ENCODE measurements around the gene HCFC1R1.

The HCFC1R1 gene

GRCh38 chr16:3035289-3035971 is 11.7 kb upstream of the HCFC1R1 start:
- TF ChIP-seq POLR2A (IDR thresholded peaks at IDR 0.05; ENCODE audit: low read depth, low read length) = no peak
- FAIRE-seq (no peak), DNase-seq (ENCODE audit: insufficient read length, low spot score) (no peak)

DNA sequence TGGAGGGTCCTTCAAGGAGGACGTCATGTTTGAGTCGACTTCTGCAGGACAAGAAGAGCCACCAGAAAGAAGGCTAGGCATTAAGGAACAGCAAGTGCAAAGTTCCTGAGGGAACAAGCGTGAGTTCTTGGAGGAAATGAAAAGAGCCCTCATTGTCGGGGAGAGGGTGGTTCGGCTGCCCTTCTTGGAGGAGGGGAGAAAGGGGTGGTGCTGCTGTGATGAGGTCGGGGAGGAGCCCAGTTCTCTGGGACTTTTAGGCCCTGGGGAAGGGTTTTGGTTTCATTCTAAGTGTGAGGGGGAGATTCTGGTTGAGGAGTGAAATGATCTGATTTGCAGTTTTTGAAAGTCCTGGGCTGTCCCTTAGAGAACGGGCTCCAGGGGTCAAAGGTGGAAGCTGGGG is 8.9 kb upstream of the HCFC1R1 start:
- TF ChIP-seq POLR2A (IDR thresholded peaks at IDR 0.05; ENCODE audit: low read depth, low read length) = no peak
- DNase-seq (ENCODE audit: insufficient read length, low spot score) (no peak), FAIRE-seq (no peak)

- TF ChIP-seq POLR2A (IDR thresholded peaks at IDR 0.05; ENCODE audit: low read depth, low read length) = no peak
- DNase-seq (ENCODE audit: insufficient read length, low spot score) (no peak), FAIRE-seq (no peak)
These were observed 6.8 kb upstream of the HCFC1R1 start for GRCh38 chr16:3030222-3031212.

DNA sequence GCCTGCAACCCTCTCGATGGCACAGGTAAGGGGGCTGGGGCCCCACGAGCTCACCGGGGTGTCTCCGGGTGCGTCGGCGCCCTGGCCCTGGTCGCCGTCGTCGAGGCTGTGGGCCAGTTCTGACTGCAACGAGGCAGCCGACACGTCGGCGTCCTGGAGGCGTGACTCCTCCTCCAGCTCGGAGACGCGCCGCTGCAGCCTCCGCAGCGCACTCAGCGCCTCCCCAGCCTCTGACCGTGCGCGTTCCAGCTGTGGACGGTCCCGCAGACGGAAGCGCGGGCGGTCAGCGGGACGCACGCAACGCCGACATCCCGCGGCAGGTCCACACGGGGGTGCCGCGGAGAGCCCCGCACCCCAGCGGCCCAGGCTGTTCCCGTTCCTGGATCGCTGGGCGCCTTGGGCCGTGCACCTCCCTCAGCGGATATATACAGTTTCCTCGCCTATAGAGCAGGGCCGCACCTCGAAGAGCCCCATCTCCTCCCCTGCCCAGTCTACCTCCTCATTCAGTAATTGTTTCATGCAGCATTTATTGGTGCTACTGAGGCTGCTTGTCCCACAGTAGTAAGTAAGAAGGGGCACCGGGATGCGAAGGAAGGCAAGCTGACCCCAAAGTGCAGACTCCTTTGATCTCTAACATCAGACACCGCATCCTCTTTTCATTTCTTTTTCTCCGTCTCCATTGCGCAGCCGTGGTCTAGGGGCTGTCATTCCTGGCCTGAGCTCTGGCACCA is 5.9 kb upstream of the HCFC1R1 start:
- no peak for DNase-seq (ENCODE audit: insufficient read length, low spot score)
- no peak for FAIRE-seq
- no peak for TF ChIP-seq POLR2A (IDR thresholded peaks at IDR 0.05; ENCODE audit: low read depth, low read length)

- no peak for TF ChIP-seq POLR2A (IDR thresholded peaks at IDR 0.05; ENCODE audit: low read depth, low read length)
- DNase-seq (ENCODE audit: insufficient read length, low spot score) (no peak), FAIRE-seq (no peak)
These were observed 5.1 kb upstream of the HCFC1R1 start for GRCh38 chr16:3028716-3029319.

DNA sequence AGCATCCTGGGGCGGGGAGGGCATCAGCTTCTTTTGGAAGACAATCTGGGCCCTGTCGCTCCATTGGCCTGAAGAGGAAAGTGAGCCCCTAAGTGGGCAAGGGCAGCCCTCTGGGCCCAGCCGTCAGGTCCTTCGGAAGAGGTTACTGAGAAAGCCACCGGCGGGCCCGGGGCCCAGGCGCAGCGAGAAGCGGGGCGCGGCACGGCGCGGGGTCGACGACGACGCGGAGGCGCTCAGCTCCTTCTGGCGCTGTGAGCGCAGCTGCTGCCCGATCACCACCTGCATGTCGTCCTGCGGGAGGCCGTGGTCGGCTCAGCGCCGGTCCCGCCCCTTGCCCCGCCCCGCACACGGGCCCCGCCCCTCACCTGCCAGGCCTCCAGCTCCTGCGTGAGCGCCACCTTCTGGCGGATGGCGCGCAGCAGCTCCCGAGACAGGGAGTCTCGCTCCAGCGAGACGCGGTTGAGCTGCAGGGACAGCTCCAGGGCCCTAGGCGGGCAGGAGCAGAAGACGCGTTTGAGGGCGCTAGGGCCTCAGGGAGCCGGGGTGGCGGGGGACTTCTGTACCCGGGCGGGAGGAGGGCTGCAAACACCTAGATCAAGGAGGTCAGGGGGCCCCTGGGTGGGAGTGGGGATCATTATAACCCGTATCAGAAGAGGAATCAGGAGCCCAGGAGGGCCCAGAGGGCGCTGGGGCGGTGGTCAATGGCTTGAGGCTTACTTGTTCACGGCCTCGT is 4.4 kb upstream of the HCFC1R1 start:
- no peak for TF ChIP-seq POLR2A (IDR thresholded peaks at IDR 0.05; ENCODE audit: low read depth, low read length)
- FAIRE-seq (no peak), DNase-seq (ENCODE audit: insufficient read length, low spot score) (peak; percentile 94)

DNA sequence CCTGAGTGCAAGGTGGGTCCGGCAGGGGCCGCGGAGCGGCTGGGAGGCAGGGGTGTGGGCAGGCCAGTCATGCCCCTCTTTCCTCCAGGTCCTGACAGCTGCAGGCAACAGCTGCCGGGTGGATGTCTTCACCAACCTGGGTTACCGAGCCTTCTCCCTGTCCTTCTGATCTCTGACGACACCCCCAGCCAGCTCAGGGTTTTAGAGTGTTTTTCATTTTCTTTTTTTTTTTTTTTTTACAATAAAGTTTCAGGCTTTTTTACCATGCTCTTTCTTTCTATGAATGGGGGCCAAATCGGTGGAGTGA is 3.7 kb upstream of the HCFC1R1 start:
- TF ChIP-seq POLR2A (IDR thresholded peaks at IDR 0.05; ENCODE audit: low read depth, low read length) = no peak
- FAIRE-seq (no peak), DNase-seq (ENCODE audit: insufficient read length, low spot score) (no peak)

DNA sequence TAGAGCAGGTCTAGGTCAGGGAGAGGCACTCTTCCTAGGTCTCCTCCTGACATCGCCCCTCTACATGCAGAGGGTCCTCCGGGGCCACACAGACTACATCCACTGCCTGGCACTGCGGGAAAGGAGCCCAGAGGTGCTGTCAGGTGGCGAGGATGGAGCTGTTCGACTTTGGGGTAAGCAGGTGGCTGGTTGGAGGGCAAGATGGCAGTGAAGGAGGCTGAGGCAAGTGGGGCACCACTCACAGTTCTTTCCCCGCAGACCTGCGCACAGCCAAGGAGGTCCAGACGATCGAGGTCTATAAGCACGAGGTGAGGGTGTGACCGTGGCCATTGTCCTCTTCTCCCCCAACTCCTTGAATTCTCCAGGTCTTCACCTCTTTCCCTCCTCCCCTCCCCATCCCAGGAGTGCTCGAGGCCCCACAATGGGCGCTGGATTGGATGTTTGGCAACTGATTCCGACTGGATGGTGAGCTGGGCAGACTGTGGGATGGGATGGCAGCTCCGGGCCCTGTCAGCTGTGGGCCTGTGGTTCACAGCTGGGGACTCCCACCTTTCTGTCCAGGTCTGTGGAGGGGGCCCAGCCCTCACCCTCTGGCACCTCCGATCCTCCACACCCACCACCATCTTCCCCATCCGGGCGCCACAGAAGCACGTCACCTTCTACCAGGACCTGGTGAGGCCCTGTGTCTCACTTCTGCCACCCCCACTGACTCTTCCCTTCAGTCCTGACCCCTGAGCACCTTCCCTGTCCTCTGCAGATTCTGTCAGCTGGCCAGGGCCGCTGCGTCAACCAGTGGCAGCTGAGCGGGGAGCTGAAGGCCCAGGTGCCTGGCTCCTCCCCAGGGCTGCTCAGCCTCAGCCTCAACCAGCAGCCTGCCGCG is 3.1 kb upstream of the HCFC1R1 start:
- FAIRE-seq (no peak), DNase-seq (ENCODE audit: insufficient read length, low spot score) (no peak)
- no peak for TF ChIP-seq POLR2A (IDR thresholded peaks at IDR 0.05; ENCODE audit: low read depth, low read length)

- DNase-seq (ENCODE audit: insufficient read length, low spot score) (no peak), FAIRE-seq (no peak)
- TF ChIP-seq POLR2A (IDR thresholded peaks at IDR 0.05; ENCODE audit: low read depth, low read length) = no peak
These were observed 2.2 kb upstream of the HCFC1R1 start for GRCh38 chr16:3026003-3026378.

DNA sequence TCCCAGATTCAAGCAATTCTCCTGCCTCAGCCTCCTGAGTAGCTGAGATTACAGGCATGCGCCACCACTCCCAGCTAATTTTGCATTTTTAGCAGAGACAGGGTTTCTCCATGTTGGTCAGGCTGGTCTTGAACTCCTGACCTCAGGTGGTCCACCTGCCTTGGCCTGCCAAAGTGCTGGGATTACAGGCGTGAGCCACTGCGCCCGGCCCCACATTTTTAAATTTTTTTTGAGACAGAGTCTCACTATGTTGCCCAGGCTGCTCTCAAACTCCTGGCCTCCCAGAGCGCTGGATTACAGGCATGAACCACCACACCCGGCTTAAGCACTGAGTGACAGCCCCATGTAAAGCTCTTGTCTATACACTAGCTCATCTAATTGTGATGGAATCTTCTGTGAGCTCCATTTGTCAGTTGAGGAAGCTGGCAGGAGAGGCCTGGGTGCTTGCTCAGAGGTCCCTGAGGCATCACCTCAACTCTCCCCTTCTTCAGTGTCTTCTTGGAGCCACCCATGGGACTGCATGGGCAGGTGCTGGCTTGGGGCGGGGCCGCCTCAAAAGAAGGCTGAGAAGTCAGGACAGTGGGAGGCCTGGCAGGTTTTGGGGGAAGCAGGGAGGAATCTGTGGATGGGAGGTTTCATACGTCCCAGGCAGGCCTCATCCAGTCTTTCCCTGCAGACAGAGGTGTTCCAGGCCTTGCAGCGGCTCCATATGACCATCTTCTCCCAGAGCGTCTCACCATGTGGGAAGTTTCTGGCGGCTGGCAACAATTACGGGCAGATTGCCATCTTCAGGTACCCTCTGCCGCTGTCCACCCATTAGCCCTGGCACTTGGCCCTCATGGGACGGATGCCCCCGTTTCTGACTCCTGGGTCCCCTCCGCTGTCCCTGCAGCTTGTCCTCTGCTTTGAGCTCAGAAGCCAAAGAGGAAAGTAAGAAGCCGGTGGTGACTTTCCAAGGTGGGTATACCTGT is 1.6 kb upstream of the HCFC1R1 start:
- TF ChIP-seq POLR2A (IDR thresholded peaks at IDR 0.05; ENCODE audit: low read depth, low read length) = no peak
- FAIRE-seq (no peak), DNase-seq (ENCODE audit: insufficient read length, low spot score) (no peak)

DNA sequence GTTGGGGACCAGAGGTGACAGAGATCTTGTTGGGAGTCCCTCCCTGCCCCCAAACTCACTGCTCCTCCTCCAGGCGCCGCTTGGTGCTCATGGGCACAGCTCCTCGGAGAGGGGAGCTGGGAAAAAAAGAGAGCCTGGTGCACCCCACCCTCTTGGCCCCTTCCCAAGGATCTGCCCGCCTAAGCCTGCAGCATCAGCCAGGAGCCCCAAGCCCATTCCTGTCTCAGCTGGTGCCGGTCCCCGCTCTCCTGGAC is 400 bp downstream of the HCFC1R1 start:
- FAIRE-seq (no peak), DNase-seq (ENCODE audit: insufficient read length, low spot score) (peak; percentile 64)
- no peak; the same call in 1 of the 2 replicates for TF ChIP-seq POLR2A (IDR thresholded peaks at IDR 0.05; ENCODE audit: low read depth, low read length)

Measured in H54 (cell line).